HG02759 (cell line): ENCODE measurements around the gene ADGRF1.
"Not testable (repeated sequence)": the region's sequence is repeated elsewhere in the genome, so short reads cannot be mapped to it uniquely, and the experiment has no call there.

Source experiments
- ATAC-seq: cut with Tn5 transposase; IDR thresholded peaks from one replicate; pipeline ENCODE4 v1.9.1; 2021; ENCODE audit warnings: mild to moderate bottlenecking, moderate library complexity; ENCODE audit not compliant: unreplicated experiment

ADGRF1 gene

DNA sequence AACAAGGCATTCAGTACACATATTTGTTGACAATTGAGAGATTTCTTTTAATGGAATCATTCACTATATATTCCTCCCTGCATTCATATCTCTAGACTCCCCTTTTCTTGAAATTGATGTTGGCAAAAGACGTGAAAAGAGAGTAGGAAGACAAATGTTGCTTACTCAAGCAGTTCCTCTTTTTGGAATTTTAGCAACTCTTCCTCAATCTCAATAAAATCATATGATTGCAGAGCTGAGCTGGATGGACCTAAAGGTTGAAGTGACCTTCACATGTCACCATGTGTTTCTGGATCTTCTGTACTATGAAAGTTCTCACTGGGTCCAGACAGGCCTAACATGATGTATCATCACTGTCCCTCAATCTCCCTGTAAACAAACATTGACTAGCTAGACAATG, 18.6 kb downstream of the ADGRF1 start:
- ATAC-seq = no peak

DNA sequence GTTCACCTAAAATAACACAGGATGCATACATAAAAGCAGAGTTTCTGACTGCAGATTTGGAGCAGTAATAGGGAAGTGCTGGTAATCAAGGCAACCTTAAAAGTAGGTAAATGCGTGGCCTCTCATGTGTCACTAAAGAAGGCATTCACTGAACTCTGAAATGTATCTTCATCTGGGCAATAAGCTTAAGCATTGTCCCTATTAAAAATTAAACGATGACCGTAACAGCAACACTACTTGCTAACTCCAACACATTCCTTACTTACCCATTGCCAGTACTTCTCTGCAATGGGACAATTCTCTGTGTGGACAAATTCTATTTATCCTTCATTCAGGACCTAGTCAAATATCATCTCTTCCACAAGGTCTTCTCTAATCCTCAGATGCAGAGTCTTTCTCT, 19.9 kb downstream of the ADGRF1 start:
- no peak for ATAC-seq

DNA sequence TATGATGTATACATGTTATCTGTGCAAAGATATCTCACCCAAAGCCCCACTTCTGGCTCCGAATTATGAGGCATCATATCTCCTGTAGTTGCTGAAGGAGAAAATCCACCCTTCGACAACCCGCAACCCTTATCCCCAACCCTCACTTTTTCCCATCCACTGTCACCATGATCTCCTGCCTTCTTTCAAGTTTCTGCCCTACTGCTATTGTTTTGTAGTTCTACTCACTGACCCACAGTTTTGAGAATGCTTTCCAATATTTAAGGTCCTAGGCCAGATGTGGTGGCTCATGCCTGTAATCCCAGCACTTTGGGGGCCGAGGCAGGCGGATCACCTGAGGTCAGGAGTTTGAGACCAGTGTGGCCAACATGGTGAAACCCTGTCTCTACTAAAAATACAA, 22.2 kb downstream of the ADGRF1 start:
- no peak for ATAC-seq

DNA sequence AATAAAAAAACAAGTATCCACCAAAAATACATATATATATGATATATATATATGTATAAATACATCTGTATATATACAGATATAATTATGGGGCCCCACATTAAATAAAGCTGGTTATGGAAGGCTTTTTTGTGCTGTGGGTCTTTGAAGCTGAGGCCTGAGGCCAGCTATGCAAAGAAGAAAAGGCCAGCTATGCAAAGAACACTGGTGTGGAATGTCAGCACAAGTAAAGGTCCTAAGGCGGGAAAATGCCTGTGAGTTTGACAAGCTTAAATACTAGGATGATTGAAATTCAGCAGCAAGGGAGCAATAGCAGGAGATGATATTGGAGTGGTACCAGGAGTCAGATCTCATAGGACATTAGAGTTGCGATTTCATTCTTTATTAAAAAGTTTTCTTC, 25.2 kb downstream of the ADGRF1 start:
- no peak for ATAC-seq

DNA sequence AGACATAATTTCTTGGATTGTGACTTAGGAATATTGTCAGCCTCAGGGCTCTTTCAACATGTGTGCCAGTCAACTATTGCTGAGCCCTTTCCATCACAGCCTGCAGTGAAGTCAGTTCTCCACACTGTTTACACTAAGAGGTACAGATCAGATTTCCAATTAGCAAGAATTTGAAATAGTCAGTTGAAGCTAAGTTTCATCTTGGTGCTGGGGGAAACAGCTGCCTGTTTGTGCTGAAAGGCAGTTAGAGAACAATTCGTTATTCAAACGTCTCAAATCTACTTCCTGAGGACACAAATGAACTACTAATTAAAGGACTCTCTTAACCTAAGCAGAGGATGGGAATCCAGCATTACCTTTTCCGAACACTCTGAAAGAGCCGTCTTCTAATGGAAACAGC, 25.9 kb downstream of the ADGRF1 start:
- no peak for ATAC-seq

DNA sequence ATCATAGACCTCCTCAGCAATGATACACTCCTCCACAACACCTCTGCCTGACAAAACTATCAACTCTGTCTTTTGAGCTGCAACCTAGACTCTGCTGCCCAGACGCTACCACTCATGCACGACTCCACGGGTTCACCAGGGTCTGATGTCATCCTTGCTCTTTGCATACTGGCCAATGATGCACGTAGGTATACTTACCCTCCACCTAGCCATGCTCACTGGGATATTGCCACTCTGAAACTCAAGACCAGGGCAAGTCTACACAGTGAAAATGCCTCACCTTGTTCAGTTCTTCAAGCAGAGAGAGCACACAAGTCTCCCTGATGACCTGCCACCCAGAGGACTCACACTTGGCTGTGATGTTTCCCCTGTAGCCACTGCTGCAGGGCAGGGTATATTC, 27.7 kb downstream of the ADGRF1 start:
- no peak for ATAC-seq

DNA sequence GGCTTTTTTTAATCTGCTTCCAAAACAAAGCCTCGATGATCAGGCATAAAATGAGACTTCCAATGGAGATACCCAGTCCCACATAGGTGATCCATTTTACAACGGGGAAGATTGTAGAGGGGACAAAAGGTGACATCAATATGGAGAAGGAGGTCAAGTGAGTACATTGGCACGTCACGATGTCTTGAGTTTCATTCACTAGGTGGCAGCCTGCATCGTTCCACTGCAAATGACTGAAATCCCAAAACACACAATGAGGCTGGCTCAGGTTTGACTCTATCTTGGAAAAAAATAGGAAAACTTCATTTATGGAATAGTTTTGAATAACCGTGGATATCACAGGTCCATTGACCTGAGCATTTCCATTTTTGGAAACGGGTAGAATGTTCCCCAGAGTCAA, 32.5 kb downstream of the ADGRF1 start:
- no peak for ATAC-seq

DNA sequence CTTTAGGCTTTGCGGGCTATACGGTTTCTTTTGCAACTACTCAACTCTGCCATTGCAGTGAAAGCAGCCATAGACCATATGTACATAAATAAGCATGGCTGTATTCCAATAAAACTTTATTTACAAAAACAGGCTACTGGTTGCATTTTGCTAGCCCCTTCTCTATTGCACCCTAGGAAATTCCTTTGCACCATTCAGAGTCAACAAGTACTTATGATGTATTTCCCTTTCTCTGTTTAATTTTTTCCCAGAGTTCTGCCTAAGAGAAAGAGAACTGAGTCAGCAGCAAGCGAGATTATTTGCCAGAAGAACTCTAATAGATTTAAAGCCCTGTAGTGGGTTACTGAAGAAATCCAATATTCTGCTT, 33.8 kb downstream of the ADGRF1 start:
- no peak for ATAC-seq

DNA sequence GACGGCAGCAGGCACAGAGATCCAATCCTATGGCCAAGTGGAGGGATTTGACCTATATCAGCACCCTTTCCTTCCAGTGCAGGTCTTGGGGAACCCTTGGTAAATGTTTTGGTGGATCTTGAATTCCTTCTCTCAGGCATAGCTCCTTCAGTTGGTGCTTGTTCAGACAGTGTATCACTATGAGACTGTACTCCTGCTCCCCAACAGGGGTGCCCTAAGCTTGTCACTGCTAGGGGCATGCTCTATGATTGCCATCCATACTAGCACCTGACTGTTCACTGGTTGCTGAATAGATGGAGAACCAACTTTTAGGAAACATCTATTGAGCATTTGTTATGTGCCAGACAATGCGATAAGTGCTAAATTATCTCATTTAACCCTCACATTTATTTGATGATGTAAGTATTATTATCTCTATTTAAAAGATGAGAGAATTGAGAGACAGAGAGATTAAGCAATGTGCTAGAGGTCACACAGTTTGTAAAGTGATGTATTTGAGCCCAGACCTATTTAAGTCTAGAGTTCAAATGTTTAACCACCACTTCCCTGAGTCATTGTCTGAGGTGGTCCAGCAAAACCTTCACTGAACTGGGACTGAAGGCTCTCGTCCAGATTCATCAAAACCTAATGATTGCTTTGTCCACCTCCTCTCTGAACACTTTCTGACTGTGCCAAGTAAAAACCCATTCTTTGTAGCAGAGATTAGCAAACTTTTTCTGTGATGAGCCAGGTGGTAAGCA, 34.3 kb downstream of the ADGRF1 start:
- no peak for ATAC-seq

DNA sequence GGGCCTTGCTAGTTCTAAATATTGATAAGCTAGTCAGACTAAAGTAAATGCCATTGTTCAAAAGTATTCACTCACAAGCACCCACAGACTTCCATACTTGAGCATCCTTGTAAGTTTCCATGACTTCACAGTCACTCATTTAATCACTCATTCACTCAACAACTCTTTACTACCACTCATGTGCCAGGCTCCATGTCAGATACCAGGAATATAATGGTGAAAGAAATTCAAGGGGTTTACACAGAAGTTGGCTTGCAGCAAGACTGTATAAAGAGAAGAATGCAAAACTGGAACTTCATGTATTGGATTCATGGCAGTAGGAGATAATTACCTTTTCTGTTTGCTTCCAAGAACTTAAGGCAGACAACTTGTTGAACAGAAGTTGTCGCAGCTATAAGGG, 36.6 kb downstream of the ADGRF1 start:
- no peak for ATAC-seq

DNA sequence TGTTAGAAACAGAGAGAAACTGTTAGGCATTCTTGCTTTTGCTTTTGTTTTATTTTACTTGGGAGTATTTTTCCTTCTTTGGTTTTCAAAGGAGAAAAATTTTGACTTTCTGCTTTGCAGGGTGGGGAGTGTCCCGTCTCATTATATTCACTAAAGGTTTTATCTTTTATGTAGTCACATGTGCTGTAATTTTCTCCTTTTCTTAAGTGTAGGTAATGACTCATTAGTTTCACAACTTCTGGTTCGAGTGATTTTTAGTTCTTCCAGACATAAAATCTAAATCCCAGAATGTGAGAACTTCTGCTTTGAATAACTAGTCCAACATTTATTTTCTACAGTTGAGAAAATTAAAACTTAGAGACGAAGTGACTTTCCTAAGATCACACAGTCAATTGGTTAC, 37.7 kb downstream of the ADGRF1 start:
- ATAC-seq = no peak

DNA sequence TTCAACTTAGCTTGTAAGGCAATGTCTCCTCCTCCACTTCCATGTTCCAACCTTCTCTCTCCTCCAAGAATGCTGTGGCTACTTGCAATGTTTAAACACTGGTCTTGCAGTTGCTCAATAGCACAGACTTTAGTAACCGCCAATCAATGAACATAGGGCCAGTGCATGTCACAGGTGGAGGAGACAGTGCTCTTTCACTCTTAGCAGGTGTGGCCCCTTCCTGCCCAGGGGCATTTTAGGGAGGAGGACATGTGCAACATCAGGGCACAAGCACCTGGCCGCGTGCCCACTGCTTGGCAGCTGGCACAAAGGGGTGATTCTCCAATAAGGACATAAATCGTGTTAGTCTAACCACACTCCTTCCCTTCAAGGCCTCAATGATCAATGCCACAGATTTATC, 41.3 kb downstream of the ADGRF1 start:
- no peak for ATAC-seq

DNA sequence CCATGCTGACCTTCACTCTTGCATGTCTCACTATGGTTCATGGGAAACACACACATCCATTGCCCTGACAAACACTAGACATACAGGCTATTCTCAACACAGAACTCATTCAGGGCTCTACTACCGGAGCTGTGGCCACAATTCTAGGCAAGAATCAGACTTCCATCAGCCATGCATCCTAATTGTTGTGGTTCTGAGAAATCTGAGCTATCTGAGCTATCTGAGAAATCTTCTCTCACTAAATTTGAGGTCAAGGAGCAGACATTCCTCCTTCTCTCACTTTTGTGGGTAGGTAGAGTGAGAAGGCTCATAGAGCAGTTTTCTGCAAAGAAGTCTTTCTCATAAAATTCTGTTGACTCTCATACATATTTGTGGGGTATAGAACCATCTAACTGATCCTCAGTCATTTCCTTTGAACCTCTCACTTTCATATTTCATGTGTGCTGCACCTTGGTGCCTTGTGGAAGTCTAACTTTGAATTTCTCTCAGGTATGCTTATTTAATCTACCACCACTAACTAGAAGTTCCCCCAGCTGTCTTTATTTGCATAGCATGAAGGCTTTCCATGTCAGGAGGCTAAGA, 43.6 kb downstream of the ADGRF1 start:
- no peak for ATAC-seq

DNA sequence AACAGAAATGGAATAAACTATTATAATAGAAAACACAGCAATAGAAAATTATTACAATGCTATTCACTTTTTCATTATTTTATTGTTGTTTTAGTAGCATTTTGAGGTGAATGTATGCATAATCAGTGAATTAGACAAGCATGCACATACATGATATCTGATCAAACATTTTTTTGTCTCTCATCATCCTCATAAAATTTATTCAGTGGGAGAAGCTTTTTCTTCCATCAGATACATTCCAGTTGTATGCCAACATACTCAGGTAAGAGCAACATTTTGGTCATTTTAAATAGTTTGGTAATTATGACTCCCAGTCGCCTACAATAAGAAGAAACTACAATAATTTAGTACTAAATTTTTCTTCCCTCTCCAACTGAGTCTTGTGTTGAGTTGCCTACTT, 44.5 kb downstream of the ADGRF1 start:
- no peak for ATAC-seq

DNA sequence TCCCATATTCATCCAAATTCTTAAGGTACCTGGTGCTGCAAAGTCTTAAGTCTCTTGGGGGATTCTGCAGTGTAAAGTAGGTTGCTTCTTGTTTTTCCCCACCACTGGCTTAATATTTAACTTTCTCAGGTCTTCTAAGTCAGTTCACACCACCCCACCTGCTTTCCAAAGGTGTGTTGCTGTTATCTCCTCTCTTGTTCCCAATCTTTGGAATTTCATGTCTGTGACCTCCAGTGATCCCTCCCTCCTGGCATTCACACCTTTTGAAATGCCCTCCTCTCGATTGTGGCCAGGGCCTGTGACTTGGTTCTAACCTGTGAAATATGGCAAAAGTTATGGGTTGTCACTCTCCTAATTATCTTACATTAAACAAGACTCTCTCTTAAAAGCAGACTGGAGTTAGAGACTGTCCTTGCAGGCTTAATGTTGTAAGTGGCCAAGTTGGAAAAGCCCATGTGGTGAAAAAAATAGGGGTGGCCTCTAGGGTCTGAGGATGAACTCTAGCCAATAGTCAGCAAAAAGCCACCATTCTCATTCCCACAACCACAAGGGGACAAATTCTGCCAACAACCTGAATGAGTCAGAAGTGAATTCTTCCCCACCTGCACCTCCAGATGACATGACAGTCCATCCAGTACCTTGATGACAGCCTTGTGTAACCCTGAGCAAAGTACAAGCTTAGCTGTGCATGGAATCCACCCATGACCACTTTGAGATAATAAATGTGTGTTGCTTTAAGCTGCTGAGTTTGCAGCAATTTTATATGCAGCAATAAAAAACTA, 45.1 kb downstream of the ADGRF1 start:
- no peak for ATAC-seq

DNA sequence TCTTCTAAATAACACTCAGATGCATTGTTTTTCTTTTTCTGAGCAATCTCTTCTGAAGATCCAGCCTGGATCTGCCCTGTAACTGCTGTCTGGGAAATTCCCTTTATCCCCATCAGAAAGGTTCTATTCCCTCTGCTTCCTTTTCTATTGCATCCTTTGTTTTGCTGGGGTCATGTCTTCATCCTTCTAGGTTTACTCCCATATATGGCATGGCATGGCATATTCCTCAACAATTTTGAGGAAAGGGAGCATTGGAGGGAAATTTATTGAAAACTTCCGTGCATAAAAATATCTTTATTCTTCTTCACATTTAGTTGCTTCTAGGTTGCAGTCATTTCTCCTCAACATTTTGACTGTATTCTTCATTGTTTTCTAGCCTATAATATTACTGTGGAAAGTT, 47.2 kb downstream of the ADGRF1 start:
- ATAC-seq = no peak

DNA sequence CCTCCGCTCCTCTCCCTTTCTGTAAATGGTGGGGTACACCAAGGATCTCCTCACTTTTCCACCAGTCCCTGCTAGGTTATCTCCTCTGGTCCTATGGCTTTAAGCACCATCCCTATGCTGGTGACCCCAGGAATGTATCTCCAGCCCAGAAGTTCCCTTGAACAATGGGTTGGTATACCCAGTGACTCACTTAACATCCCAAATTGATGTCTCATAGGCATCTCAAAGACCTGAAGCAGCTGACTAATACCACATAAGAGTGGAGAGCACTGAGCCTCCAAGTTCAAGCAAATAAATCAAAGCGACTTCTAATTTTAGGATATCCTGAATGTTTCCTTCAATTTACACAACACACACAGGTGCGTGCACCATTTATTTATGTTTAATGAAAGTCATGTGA, 48.3 kb downstream of the ADGRF1 start:
- no peak for ATAC-seq

DNA sequence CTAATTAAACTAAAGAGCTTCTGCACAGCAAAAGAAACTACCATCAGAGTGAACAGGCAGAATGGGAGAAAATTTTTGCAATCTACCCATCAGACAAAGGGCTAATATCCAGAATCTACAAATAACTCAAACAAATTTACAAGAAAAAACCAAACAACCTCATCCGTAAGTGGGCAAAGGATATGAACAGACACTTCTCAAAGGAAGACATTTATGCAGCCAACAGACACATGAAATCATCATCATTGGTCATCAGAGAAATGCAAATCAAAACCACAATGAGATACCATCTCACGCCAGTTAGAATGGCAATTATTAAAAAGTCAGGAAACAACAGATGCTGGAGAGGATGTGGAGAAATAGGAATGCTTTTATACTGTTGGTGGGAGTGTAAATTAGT, 49.7 kb downstream of the ADGRF1 start:
- not testable (repeated sequence) for ATAC-seq

DNA sequence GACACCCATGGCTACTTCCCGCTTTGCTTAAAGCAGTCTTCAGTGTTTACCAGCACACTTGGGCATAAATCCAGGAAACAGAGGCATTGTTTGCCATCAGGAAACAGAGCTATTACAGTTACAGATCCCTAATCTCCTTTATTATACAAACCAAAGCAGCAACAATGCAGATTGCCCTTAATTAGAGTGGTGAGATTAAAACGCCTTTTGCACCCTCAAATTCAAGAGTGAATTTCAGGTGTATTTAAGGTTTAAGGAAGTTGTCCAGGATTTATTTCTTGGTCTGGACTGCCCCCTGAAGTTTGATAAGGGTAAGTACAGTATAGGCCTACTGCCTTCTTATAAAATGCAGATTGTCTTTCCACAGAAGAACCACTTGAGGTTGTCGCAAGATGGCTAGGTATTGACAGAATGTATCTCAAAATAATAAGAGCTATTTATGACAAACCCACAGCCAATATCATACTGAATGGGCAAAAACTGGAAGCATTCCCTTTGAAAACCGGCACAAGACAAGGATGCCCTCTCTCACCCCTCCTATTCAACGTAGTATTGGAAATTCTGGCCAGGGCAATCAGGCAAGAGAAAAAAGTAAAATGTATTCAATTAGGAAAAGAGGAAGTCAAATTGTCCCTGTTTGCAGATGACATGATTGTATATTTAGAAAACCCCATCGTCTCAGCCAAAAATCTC, 51.2 kb downstream of the ADGRF1 start:
- ATAC-seq = not testable (repeated sequence)

DNA sequence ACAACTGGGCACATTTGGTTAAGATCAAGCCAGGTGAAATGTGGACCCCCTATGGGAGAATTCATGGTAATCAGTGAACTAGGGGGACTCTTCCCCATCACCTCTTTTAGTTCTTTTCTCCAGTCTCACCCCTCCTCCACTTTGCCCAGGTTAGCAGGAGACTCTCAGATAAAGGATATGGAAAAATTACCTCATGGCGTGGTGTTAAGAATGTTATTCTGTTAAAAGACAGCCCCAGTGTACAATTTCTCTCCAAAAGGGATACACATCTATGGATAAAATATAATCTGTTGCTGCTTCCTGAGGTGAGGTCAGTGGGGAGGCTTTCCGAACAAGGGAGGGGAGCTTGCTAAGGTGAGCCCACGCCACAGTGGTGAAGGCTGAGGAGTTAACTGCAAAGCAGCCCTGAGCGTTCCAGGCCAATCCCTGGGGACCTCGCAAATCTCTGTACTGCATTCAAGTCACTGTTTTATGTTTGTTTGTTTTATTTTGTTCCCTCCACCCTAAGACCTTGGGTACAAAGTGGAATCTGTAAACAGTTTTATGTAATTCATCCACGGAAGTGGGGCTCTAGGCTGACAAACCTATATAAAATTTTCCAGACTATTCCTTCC, 52.0 kb downstream of the ADGRF1 start:
- ATAC-seq = no peak

DNA sequence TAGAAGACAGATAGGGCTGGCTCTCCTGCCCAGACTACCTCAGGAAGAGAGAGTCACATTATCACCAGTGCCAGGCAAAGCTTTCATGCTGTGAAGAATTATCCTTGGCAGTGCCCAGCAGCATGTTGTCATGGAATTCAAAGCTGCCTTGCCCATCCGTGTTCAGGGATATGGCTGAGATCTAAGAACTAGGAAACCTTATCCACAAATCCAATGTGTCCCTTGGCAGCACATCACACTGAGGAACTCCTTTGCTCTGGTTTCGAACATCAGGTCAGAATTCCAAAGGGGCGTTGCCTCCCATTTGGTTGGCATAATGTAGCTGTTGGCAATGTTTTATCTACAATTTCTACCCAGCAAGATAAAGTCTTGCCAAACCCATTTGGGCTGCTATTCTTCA, 52.7 kb downstream of the ADGRF1 start:
- ATAC-seq = no peak
